Measurements from ENCODE around the gene TSGA10IP.

- TF ChIP-seq CTCF (IDR thresholded peaks at IDR 0.05): no peak
- no peak for TF ChIP-seq EP300 (IDR thresholded peaks at IDR 0.05)
These were observed 42.1 kb downstream of the TSGA10IP start for GRCh38 chr11:65987336-65987735.

Data from gastroesophageal sphincter (tissue), 3 donors.